Nasal cavity respiratory epithelium epithelial cell of viscerocranial mucosa (primary cell): ENCODE data around the gene TARDBP. TPM values are rescaled to one million over a fixed set of nuclear protein-coding genes. Genes with fewer than 3 reads are reported as not detected.

Experiments
- total RNA-seq: library from RNA; depleted of rRNA; stranded (reverse); fragments of >200 nt; gene quantifications from 2 replicates; pipeline ENCODE4 v1.2.3, GENCODE V29; 2014

The TARDBP gene
- 147 and 150 TPM in 2 replicates for total RNA-seq

GRCh38 chr1:11012260-11013159 is at the start of gene TARDBP:
TARDBP (plus strand) TSS chr1:11012654; CDS start chr1:11013728, 1,074 bp downstream.

GRCh38 chr1:11046625-11047365 is 34.3 kb downstream of the TARDBP start, which contains the start of gene MASP2:
MASP2 (minus strand) TSS chr1:11047239; CDS start chr1:11047207, 32 bp downstream.

GRCh38 chr1:11059968-11060830 is 47.7 kb downstream of the TARDBP start, which contains the start of gene SRM:
SRM (minus strand) TSS chr1:11060018; CDS start chr1:11059943, 75 bp downstream.

Other genes starting within 250 kb of the TARDBP start
- gene CASZ1, start 216.0 kb upstream of the TARDBP start, total RNA-seq = 14.4 and 21.3 TPM in 2 replicates
- gene MASP2, start 34.6 kb downstream of the TARDBP start, total RNA-seq = not detected in 2 replicates
- gene SRM, start 47.4 kb downstream of the TARDBP start, total RNA-seq = 15.4 and 36.1 TPM in 2 replicates
- 33.5 and 50.4 TPM in 2 replicates for gene EXOSC10, start 87.2 kb downstream of the TARDBP start, total RNA-seq
- not detected in 2 replicates for gene ANGPTL7, start 176.7 kb downstream of the TARDBP start, total RNA-seq
- 40.0 and 78.4 TPM in 2 replicates for gene MTOR, start 249.9 kb downstream of the TARDBP start, total RNA-seq